Trophoblast cell (in vitro differentiated cells and primary cell): Measurements from ENCODE around the gene CSF2.

Source experiments
- DNase-seq, 2 donors: peaks; one replicate each; pipeline ENCODE4 v3.0.0-alpha.2; 2016
- H2AFZ ChIP-seq: 2 replicates; pipeline ENCODE4 v1.6.1; 2013; ENCODE audit warnings: low read length, moderate library complexity, mild to moderate bottlenecking; ENCODE audit not compliant: insufficient read depth, poor library complexity
- H2AK5ac ChIP-seq: 2 replicates; pipeline ENCODE4 v1.6.1; 2013; ENCODE audit warnings: mild to moderate bottlenecking, low read length
- H2BK120ac ChIP-seq: 2 replicates; pipeline ENCODE4 v1.6.1; 2013; ENCODE audit warnings: low read length, mild to moderate bottlenecking, moderate library complexity; ENCODE audit not compliant: insufficient read depth, poor library complexity
- H2BK12ac ChIP-seq: 2 replicates; pipeline ENCODE4 v1.6.1; 2013; ENCODE audit warnings: mild to moderate bottlenecking, low read length, moderate library complexity
- H2BK5ac ChIP-seq: 2 replicates; pipeline ENCODE4 v1.6.1; 2013; ENCODE audit warnings: low read length, low read depth, moderate library complexity, mild to moderate bottlenecking; ENCODE audit not compliant: poor library complexity
- H3K14ac ChIP-seq: 2 replicates; pipeline ENCODE4 v1.6.1; 2013; ENCODE audit warnings: mild to moderate bottlenecking, low read length
- H3K18ac ChIP-seq: 2 replicates; pipeline ENCODE4 v1.6.1; 2013; ENCODE audit warnings: mild to moderate bottlenecking, low read length
- H3K23ac ChIP-seq: 2 replicates; pipeline ENCODE4 v1.6.1; 2013; ENCODE audit warnings: low read length
- H3K27ac ChIP-seq: 2 replicates; pipeline ENCODE4 v1.5.1; 2013; ENCODE audit warnings: low read depth, mild to moderate bottlenecking, inconsistent platforms, low read length, moderate library complexity
- H3K27me3 ChIP-seq: 2 replicates; pipeline ENCODE4 v1.6.1; 2013; ENCODE audit warnings: inconsistent platforms, mild to moderate bottlenecking, low read length, moderate library complexity; ENCODE audit not compliant: insufficient read depth
- H3K36me3 ChIP-seq, 2 experiments: 1 replicate in 1 of 2; 2 replicates in 1 of 2; pipeline ENCODE4 v1.6.1; 2013; ENCODE audit warnings: low read length in 2 of 2, mild to moderate bottlenecking in 2 of 2, moderate library complexity in 1 of 2; ENCODE audit not compliant: insufficient read depth in 2 of 2, control insufficient read depth in 1 of 2
- H3K4ac ChIP-seq: 2 replicates; pipeline ENCODE4 v1.6.1; 2013; ENCODE audit warnings: low read depth, mild to moderate bottlenecking, low read length, moderate library complexity
- H3K4me1 ChIP-seq, 2 experiments: 1 replicate in 1 of 2; 2 replicates in 1 of 2; pipeline ENCODE4 v1.6.1; 2013; ENCODE audit warnings: low read length in 2 of 2, mild to moderate bottlenecking in 2 of 2, moderate library complexity in 1 of 2; ENCODE audit not compliant: insufficient read depth in 2 of 2, control insufficient read depth in 1 of 2
- H3K4me2 ChIP-seq: 2 replicates; pipeline ENCODE4 v1.6.1; 2013; ENCODE audit warnings: inconsistent platforms, mild to moderate bottlenecking, low read length, moderate library complexity
- H3K4me3 ChIP-seq: 2 replicates; pipeline ENCODE4 v1.5.1; 2013; ENCODE audit warnings: mild to moderate bottlenecking, low read depth, low read length, inconsistent platforms
- H3K79me1 ChIP-seq: one replicate; pipeline ENCODE4 v1.6.1; 2013; ENCODE audit warnings: low read length
- H3K79me2 ChIP-seq: 2 replicates; pipeline ENCODE4 v1.6.1; 2013; ENCODE audit warnings: low read length, mild to moderate bottlenecking; ENCODE audit not compliant: control insufficient read depth, insufficient read depth, poor library complexity
- H3K9ac ChIP-seq: 2 replicates; pipeline ENCODE4 v1.6.1; 2013; ENCODE audit warnings: mild to moderate bottlenecking, low read length
- H3K9me3 ChIP-seq: 2 replicates; pipeline ENCODE4 v1.6.1; 2013; ENCODE audit warnings: low read depth, mild to moderate bottlenecking, control low read depth, inconsistent platforms, low read length; ENCODE audit not compliant: insufficient read depth
- H4K12ac ChIP-seq: 2 replicates; pipeline ENCODE4 v1.6.1; 2013; ENCODE audit warnings: low read depth, mild to moderate bottlenecking, low read length, moderate library complexity
- H4K8ac ChIP-seq: 2 replicates; pipeline ENCODE4 v1.6.1; 2013; ENCODE audit warnings: low read depth, mild to moderate bottlenecking, low read length, moderate library complexity
- H4K91ac ChIP-seq: one replicate; pipeline ENCODE4 v1.6.1; 2013; ENCODE audit warnings: low read depth, mild to moderate bottlenecking, low read length, moderate library complexity
- WGBS: extraction: QIAGEN DNeasy Blood & Tissue Kit; methylation state at CpG from one replicate; pipeline ENCODE4 v1.1.7; 2013; ENCODE audit warnings: missing lambda C conversion rate; ENCODE audit not compliant: insufficient read length, insufficient coverage; ENCODE audit errors: extremely low coverage; 5-methylcytosine and 5-hydroxymethylcytosine counted together

The CSF2 gene

DNA sequence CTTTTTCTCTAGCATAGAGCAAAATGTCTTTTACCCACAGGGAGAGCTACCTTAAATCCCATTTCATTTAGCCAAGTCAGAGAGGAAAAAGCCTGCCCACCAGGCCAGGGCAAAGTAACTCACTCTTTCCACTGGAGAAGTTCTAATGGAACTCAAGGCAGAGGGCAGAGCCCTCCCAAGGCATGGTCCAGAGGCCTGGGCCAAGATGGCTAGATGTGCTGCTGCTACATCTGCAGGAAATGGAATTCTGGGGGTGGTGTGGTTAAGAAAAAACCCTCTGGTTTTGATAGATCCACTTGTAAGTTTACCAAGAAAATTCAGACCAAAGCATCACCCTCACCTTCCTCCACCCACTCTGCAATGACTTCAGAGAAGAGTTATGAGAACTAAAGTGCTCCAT lies 37.3 kb downstream of the CSF2 start:
- no peak overlapping the region for H4K12ac ChIP-seq
- no peak overlapping the region for H3K14ac ChIP-seq
- no peak overlapping the region for H3K27ac ChIP-seq
- H2BK5ac ChIP-seq = no peak overlapping the region
- DNase-seq = no peak
- no peaks in the 10 kb centered on the region for H3K27me3 ChIP-seq
- H3K18ac ChIP-seq = no peak overlapping the region
- H3K4me2 ChIP-seq = no peak overlapping the region
- no peak overlapping the region for H2AK5ac ChIP-seq
- H4K8ac ChIP-seq = no peak overlapping the region
- H3K36me3 ChIP-seq = no peaks in the 10 kb centered on the region
- H2BK120ac ChIP-seq = no peak overlapping the region
- H2BK12ac ChIP-seq = no peak overlapping the region
- H3K9ac ChIP-seq = no peak overlapping the region
- H2AFZ ChIP-seq = no peak overlapping the region
- no peaks in the 10 kb centered on the region for H3K79me1 ChIP-seq
- no peaks in the 10 kb centered on the region for H3K79me2 ChIP-seq
- H3K4me3 ChIP-seq = no peak overlapping the region
- no peaks in the 10 kb centered on the region for H3K9me3 ChIP-seq
- no peak overlapping the region for H3K23ac ChIP-seq
- no peak overlapping the region for H3K4ac ChIP-seq
- H4K91ac ChIP-seq = no peak overlapping the region
- no peaks in the 10 kb centered on the region for H3K4me1 ChIP-seq

- Histone ChIP-seq H3K27ac (no peak overlapping the region), H3K79me2 (no peaks in the 10 kb centered on the region), H3K4me3 (no peak overlapping the region), H3K9ac (no peak overlapping the region), H2AK5ac (no peak overlapping the region), H4K8ac (no peak overlapping the region), H3K23ac (no peak overlapping the region), H2BK12ac (no peak overlapping the region), H2BK120ac (no peak overlapping the region), H3K36me3 (no peaks in the 10 kb centered on the region), H4K91ac (no peak overlapping the region), H3K79me1 (no peaks in the 10 kb centered on the region), H3K18ac (no peak overlapping the region), H3K27me3 (no peaks in the 10 kb centered on the region), H3K4me1 (no peaks in the 10 kb centered on the region), H3K9me3 (peaks cover 2% of the 10 kb centered on the region), H2BK5ac (no peak overlapping the region), H3K14ac (no peak overlapping the region), H2AFZ (no peak overlapping the region), H4K12ac (no peak overlapping the region), H3K4ac (no peak overlapping the region), H3K4me2 (no peak overlapping the region)
- no CpG with 5 or more reads among the region's 3 CpGs for WGBS
- DNase-seq = no peak
Observed at GRCh38 chr5:132112111-132112510, 38.5 kb downstream of the CSF2 start.

DNA sequence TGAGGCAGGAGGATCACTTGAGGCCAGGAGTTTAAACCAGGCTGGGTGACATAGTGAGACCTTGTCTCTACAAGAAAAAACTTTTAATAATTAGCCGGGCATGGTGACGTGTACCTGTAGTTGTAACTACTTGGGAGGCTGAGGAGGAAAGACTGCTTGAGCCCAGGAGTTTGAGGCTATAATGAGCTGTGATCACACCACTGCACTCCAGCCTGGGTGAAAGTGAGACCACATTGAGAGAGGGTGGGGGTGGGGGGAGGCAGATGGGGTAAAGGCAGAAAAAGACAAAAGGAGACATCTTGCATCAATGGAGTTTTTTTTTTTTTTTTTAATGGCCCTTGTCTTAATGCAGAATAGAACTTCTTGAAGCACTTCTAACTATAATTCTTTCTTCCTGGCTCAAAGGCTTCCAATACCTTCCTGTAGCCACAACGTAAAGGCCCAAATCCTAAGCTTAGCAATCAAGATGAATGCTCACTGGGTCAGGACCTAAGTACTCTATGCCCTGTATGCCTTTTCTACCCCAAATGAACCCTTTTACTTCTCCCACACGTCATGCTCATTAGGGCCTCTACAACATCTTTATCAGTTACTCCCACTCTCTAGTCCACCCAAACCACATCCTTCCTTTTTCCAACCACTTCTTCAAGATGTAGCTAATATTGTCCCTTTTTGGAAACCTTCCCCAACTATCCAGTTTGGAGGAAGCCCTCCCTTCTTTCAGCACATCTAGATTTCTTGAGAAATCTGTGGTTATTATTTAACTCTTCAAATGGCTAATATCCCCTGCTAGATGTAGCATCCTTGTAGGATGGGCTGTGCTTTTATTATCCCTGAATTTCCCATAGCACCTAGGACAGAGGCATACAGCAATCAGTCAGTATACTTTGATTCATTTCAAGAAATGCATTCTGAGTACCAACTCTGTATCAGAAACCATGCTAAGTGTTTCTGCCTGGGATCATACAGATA lies 40.8 kb downstream of the CSF2 start:
- Histone ChIP-seq H2AK5ac (no peak overlapping the region), H3K14ac (no peak overlapping the region), H3K9ac (no peak overlapping the region), H3K4me1 (no peaks in the 10 kb centered on the region), H4K91ac (no peak overlapping the region), H2BK12ac (no peak overlapping the region), H3K23ac (no peak overlapping the region), H2BK5ac (no peak overlapping the region), H4K12ac (no peak overlapping the region), H2AFZ (no peak overlapping the region), H3K79me2 (no peaks in the 10 kb centered on the region), H2BK120ac (no peak overlapping the region), H4K8ac (no peak overlapping the region), H3K27me3 (no peaks in the 10 kb centered on the region), H3K18ac (no peak overlapping the region), H3K27ac (no peak overlapping the region), H3K4me2 (no peak overlapping the region), H3K4ac (no peak overlapping the region), H3K9me3 (peaks cover 2% of the 10 kb centered on the region), H3K4me3 (no peak overlapping the region), H3K36me3 (no peaks in the 10 kb centered on the region), H3K79me1 (no peaks in the 10 kb centered on the region)
- no CpG with 5 or more reads among the region's 4 CpGs for WGBS
- DNase-seq = no peak

- H3K4me1 ChIP-seq = no peaks in the 10 kb centered on the region
- no peak overlapping the region for H3K4ac ChIP-seq
- H3K79me1 ChIP-seq = no peaks in the 10 kb centered on the region
- no peak overlapping the region for H3K4me3 ChIP-seq
- no peak overlapping the region for H3K18ac ChIP-seq
- DNase-seq = peak; percentile 73 to 80
- H4K12ac ChIP-seq = no peak overlapping the region
- no peak overlapping the region for H3K27ac ChIP-seq
- H2AK5ac ChIP-seq = no peak overlapping the region
- no peak overlapping the region for H3K23ac ChIP-seq
- no peak overlapping the region for H3K14ac ChIP-seq
- no peaks in the 10 kb centered on the region for H3K27me3 ChIP-seq
- H2BK5ac ChIP-seq = no peak overlapping the region
- no peak overlapping the region for H2BK120ac ChIP-seq
- H3K9me3 ChIP-seq = peaks cover 2% of the 10 kb centered on the region
- no peak overlapping the region for H4K91ac ChIP-seq
- H2AFZ ChIP-seq = no peak overlapping the region
- no peak overlapping the region for H2BK12ac ChIP-seq
- no peak overlapping the region for H3K4me2 ChIP-seq
- H4K8ac ChIP-seq = no peak overlapping the region
- H3K79me2 ChIP-seq = no peaks in the 10 kb centered on the region
- no peaks in the 10 kb centered on the region for H3K36me3 ChIP-seq
- H3K9ac ChIP-seq = no peak overlapping the region
- no CpG with 5 or more reads among the region's 1 CpG for WGBS
Observed at GRCh38 chr5:132115375-132115774, 41.8 kb downstream of the CSF2 start.
